Spinal cord (tissue), 10 donors: ENCODE data around the gene DELE1. TPM values are rescaled to one million over a fixed set of nuclear protein-coding genes. Genes with fewer than 3 reads are reported as not detected.
A peak's percentile ranks its signal among the peaks of the same experiment; 100 is the strongest.

ENCODE experiments used
- DNase-seq, 6 donors: peaks; one replicate each; pipeline versions ENCODE4 v3.0.0 to v3.0.0-alpha.2; 2013 to 2015; ENCODE audit warnings: low spot score in 6 of 6, low read depth in 4 of 6
- H3K27ac ChIP-seq: one replicate; pipeline ENCODE4 v1.5.1; 2013; ENCODE audit warnings: low read depth, low read length, control low read depth
- H3K27me3 ChIP-seq: one replicate; pipeline ENCODE4 v1.6.1; 2013; ENCODE audit warnings: low read length; ENCODE audit not compliant: control insufficient read depth, insufficient read depth
- H3K36me3 ChIP-seq: one replicate; pipeline ENCODE4 v1.6.1; 2013; ENCODE audit warnings: low read length; ENCODE audit not compliant: control insufficient read depth, insufficient read depth
- H3K4me1 ChIP-seq: one replicate; pipeline ENCODE4 v1.6.1; 2013; ENCODE audit warnings: low read length; ENCODE audit not compliant: control insufficient read depth, insufficient read depth
- H3K4me3 ChIP-seq: one replicate; pipeline ENCODE4 v1.5.1; 2013; ENCODE audit warnings: low read depth, low read length, control low read depth
- H3K9me3 ChIP-seq: one replicate; pipeline ENCODE4 v1.6.1; 2013; ENCODE audit warnings: low read length; ENCODE audit not compliant: control insufficient read depth, insufficient read depth
- WGBS: methylation state at CpG from one replicate; pipeline ENCODE4 v1.1.5; 2013; ENCODE audit warnings: missing lambda C conversion rate; ENCODE audit not compliant: insufficient coverage; 5-methylcytosine and 5-hydroxymethylcytosine counted together
- polyA plus RNA-seq, 2 donors: library from polyadenylated mRNA; unstranded; fragments of 120-200 nt; gene quantifications; one replicate each; pipeline ENCODE4 v1.2.1, GENCODE V29; 2013; ENCODE audit not compliant: insufficient read length in 2 of 2
- total RNA-seq, 2 donors: library from RNA; depleted of rRNA in 1 of 2; stranded (reverse); fragments of 120-200 nt in 1 of 2; fragments of >200 nt in 1 of 2; gene quantifications; one replicate each; pipeline versions ENCODE4 v1.2.3 to v1.2.4, GENCODE V29; 2013 to 2014
- donor health status: healthy.

Gene DELE1
- total and polyA plus RNA-seq, 4 donors = 41.4 to 94.2 (median 82.3) TPM

- H3K4me3 ChIP-seq = no peak overlapping the region
- H3K27me3 ChIP-seq = no peaks in the 10 kb centered on the region
- no peaks in the 10 kb centered on the region for H3K9me3 ChIP-seq
- 94% methylated on average over 2 of the region's 4 CpGs for WGBS
- H3K27ac ChIP-seq = no peak overlapping the region
- H3K4me1 ChIP-seq = no peaks in the 10 kb centered on the region
- no peak for DNase-seq
- H3K36me3 ChIP-seq = peaks cover 60% of the 10 kb centered on the region
Measured at GRCh38 chr5:141935538-141935937, 11.9 kb downstream of the DELE1 start.

GRCh38 chr5:141940695-141941271, 17.1 kb downstream of the DELE1 start:
- Histone ChIP-seq H3K36me3 (peaks cover 41% of the 10 kb centered on the region), H3K4me1 (peaks cover 10% of the 10 kb centered on the region), H3K4me3 (no peak overlapping the region), H3K9me3 (no peaks in the 10 kb centered on the region), H3K27ac (no peak overlapping the region), H3K27me3 (no peaks in the 10 kb centered on the region)
- 44% methylated on average over 4 of the region's 6 CpGs for WGBS
- no peak for DNase-seq

- peaks cover 15% of the 10 kb centered on the region for H3K4me1 ChIP-seq
- no peaks in the 10 kb centered on the region for H3K27me3 ChIP-seq
- no peak overlapping the region for H3K4me3 ChIP-seq
- DNase-seq = no peak
- 68% methylated on average over 2 of the region's 6 CpGs for WGBS
- peaks cover 38% of the 10 kb centered on the region for H3K36me3 ChIP-seq
- no peak overlapping the region for H3K27ac ChIP-seq
- no peaks in the 10 kb centered on the region for H3K9me3 ChIP-seq
Measured at GRCh38 chr5:141941307-141941706, 17.6 kb downstream of the DELE1 start.

- Histone ChIP-seq H3K27me3 (no peaks in the 10 kb centered on the region), H3K36me3 (peaks cover 33% of the 10 kb centered on the region), H3K27ac (no peak overlapping the region), H3K9me3 (no peaks in the 10 kb centered on the region), H3K4me3 (no peak overlapping the region), H3K4me1 (peaks cover 17% of the 10 kb centered on the region)
- WGBS = no CpG with 5 or more reads among the region's 6 CpGs
- no peak for DNase-seq
Measured at GRCh38 chr5:141941779-141942178, 18.1 kb downstream of the DELE1 start.

- H3K4me3 ChIP-seq = no peak overlapping the region
Measured at GRCh38 chr5:141942185-141942857, 18.6 kb downstream of the DELE1 start.

GRCh38 chr5:141944076-141944475, 20.4 kb downstream of the DELE1 start:
- DNase-seq = no peak
- peaks cover 13% of the 10 kb centered on the region for H3K36me3 ChIP-seq
- no peaks in the 10 kb centered on the region for H3K9me3 ChIP-seq
- H3K4me1 ChIP-seq = peaks cover 21% of the 10 kb centered on the region
- H3K4me3 ChIP-seq = no peak overlapping the region
- H3K27ac ChIP-seq = no peak overlapping the region
- H3K27me3 ChIP-seq = no peaks in the 10 kb centered on the region
- 94% methylated on average over 8 of the region's 9 CpGs for WGBS

More at GRCh38 chr5:141942185-141942857, 18.6 kb downstream of the DELE1 start:
- H3K9me3 ChIP-seq = no peaks in the 10 kb centered on the region
- H3K27ac ChIP-seq = no peak overlapping the region
- peaks cover 17% of the 10 kb centered on the region for H3K4me1 ChIP-seq
- DNase-seq = no peak
- no peaks in the 10 kb centered on the region for H3K27me3 ChIP-seq
- H3K36me3 ChIP-seq = peaks cover 28% of the 10 kb centered on the region
- 71% methylated on average over 4 of the region's 9 CpGs for WGBS

GRCh38 chr5:141945511-141946051, 21.9 kb downstream of the DELE1 start:
- Histone ChIP-seq H3K9me3 (no peaks in the 10 kb centered on the region), H3K4me1 (peaks cover 21% of the 10 kb centered on the region), H3K4me3 (no peak overlapping the region), H3K27me3 (no peaks in the 10 kb centered on the region), H3K27ac (no peak overlapping the region), H3K36me3 (peaks cover 6% of the 10 kb centered on the region)
- DNase-seq = peak in 1 of 6 donors; percentile 41
- WGBS = 22% methylated on average over 25 of the region's 25 CpGs

- Histone ChIP-seq H3K9me3 (no peaks in the 10 kb centered on the region), H3K4me3 (no peak overlapping the region), H3K27me3 (no peaks in the 10 kb centered on the region), H3K36me3 (peaks cover 3% of the 10 kb centered on the region), H3K4me1 (peaks cover 28% of the 10 kb centered on the region), H3K27ac (no peak overlapping the region)
- 87% methylated on average over 4 of the region's 4 CpGs for WGBS
- no peak for DNase-seq
Measured at GRCh38 chr5:141947316-141947715, 23.6 kb downstream of the DELE1 start.

GRCh38 chr5:141948812-141949211, 25.1 kb downstream of the DELE1 start:
- 100% methylated on average over 1 of the region's 2 CpGs for WGBS
- no peaks in the 10 kb centered on the region for H3K9me3 ChIP-seq
- H3K4me1 ChIP-seq = peaks cover 28% of the 10 kb centered on the region
- no peak overlapping the region for H3K27ac ChIP-seq
- no peaks in the 10 kb centered on the region for H3K27me3 ChIP-seq
- DNase-seq = no peak
- no peak overlapping the region for H3K4me3 ChIP-seq
- H3K36me3 ChIP-seq = peaks cover 3% of the 10 kb centered on the region

- peaks cover 3% of the 10 kb centered on the region for H3K36me3 ChIP-seq
- 67% methylated on average over 1 of the region's 2 CpGs for WGBS
- H3K9me3 ChIP-seq = no peaks in the 10 kb centered on the region
- no peak overlapping the region for H3K4me3 ChIP-seq
- no peak overlapping the region for H3K27ac ChIP-seq
- no peaks in the 10 kb centered on the region for H3K27me3 ChIP-seq
- DNase-seq = no peak
- peaks cover 28% of the 10 kb centered on the region for H3K4me1 ChIP-seq
Measured at GRCh38 chr5:141949511-141949910, 25.8 kb downstream of the DELE1 start.
